Measurements from ENCODE around the gene PCSK7.
"Not testable (repeated sequence)": the region's sequence is repeated elsewhere in the genome, so short reads cannot be mapped to it uniquely, and the experiment has no call there.

The PCSK7 gene

DNA sequence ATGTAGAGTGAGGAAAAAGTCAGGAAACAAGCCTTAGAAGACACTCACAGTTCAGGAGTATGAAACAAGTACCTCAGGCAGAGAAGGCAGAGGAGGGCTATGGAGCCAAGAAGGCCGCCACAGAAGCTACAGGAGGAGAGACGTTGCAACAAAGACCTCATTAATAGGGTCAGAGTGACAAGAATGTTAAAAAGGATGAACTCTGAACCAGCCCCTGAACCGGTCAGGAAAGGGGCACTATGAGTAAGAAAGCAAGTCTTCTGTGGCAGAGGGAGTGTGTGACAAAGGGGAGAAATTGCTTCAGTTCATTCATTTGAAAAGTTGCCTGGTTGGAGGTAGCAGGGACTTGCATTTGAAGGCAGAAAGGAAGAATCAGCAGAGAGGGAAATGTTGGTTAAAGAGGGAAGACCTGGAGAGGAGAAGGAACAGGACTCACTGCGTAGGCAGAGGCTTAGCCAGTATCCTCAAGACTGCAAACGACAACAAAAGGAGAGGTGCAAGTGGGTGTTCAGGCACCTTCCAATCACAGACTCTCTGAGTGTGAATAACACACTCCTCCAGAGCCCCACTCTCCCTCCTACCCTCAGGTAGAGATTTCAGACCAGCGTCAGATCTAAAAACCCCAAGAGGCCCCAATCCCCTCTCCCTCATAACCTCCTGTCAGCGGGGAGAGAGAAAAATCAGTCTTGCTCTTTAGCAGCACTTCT, 17.3 kb downstream of the PCSK7 start:
- no peak for DNase-seq

DNA sequence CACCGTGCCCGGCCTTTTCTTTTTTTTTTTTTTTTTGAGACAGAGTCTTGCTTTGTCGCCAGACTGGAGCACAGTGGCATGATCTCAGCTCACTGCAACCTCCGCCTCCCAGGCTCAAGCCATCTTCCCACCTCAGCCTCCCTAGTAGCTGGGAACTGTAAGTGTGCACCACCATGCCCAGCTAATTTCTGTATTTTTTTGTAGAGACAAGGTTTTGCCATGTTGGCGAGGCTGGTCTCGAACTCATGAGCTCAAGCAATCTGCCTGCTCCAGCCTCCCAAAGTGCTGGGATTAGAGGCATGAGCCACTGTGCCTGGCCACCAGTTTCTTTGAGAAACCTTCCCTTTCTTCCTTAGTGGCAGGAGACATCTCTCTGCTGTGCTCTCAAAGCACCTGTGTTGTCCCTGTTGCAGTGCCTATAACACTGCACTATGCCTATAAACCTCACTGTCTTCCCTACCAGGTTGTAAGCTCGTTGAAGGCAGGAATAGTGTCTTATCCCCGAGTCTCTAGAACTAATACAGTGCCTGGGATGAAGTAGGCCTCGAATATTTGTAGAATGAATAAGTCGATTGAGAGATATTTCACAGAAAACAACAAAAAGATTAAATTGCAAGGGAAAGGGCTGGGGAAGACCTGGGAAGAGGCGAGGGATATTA, 19.0 kb downstream of the PCSK7 start:
- no peak for DNase-seq

DNA sequence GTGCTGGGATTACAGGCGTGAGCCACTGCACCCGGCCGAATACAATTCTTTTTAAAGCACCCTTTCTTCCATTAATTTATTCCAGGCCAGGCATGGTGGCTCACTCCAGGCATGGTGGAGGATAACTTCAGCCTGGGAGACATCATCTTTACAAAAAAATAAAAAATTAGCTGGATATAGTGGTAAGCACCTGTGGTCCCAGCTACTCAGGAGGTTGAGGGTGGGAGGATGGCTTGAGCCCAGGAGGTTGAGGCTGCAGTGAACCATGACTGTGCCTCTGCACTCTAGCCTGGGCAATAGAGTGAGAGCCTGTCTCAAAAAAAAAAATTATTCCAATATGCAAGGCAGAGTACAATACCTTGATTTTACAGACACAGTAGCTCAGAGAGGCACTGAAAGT, 21.3 kb downstream of the PCSK7 start:
- DNase-seq = no peak

DNA sequence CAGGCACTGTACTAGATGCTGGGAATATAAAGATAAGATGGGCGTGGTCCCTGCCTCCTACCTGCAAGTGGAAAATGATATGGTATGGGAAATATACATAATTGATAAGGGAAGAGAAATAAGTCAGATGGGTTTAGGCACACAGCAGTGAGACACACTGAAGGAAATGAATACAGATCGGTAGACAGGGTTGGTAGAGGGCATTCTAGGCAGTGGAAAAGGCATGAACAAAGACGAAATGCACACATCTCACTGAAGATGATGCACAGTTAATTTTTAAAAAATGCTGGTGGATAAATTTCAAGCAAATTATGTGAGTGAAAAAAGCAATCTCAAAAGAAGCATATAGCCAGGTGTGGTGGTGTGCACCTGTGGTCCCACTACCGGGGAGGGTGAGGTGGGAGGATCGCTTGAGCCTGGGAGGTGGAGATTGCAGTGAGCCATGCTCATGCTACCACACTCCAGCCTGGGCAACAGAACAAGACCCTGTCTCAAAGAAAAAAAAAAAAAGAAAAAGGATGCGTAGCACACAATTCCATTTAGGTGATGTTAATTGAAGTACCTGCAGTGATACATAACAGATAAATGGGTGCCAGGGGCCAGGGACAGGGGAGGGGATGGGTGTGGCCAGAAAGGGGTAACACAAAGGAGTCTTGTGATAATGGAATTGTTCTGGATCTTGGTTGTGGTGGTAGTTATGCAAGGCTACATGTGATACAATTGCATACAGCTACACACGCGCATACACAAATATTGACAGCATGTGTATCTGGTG, 22.3 kb downstream of the PCSK7 start:
- DNase-seq = not testable (repeated sequence)

DNA sequence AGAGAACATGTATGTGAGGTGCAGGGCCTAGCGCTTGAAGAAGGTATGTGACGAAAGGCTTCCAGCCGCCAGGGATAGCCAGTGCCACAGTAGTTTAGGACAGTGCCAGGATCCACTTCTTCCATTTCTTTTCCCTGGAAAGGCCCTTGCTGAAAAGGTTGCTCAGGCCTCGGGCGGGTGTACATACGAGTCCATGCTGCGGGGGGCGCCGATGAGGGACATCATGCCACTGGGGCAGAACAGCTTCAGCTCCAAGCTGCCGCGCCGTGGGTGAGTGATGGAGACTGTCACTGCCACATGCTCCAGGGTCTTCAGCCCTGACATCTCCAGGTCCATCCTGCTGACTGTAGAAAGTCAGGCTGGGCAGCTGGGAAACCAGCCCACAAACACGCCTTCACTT, 23.2 kb downstream of the PCSK7 start:
- not testable (repeated sequence) for DNase-seq

DNA sequence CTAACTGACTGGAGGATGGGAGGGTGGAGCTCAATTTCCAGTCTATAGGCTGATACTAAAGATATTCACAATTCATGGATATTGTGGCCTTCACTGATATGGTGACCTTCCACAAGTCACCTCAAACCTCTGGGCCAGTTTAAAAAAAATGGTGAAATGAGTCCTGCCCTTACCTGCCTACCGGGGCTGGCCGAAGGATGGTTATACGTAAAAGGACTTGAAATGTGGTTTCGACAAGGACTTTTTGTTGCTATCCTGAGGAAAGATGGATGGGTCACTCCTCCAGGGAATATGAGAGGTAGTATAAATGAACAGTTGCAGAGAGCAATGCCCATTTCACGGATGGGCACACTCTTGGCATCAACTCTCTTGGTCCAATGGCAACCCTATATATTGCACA, 24.4 kb downstream of the PCSK7 start:
- DNase-seq = not testable (repeated sequence)

DNA sequence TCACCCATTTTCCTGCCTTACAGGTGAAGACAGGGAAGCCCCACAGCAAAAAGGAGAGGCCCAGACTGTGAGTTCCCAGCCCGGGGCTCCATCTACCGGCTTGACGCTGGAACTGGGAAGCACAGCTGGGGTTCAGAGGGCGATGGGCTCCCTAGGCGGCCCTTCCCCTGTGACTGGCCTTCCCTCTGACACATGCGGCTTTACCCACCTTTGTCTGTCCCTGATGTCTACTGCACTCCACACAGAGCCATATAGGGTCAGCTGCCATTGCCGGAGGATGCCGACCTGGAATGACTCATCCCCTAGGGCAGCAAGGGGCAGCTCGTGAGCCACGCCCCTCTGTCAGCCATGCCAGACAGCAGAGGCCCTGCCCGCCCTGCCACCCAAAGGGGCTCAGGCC, 25.0 kb downstream of the PCSK7 start:
- DNase-seq = not testable (repeated sequence)

DNA sequence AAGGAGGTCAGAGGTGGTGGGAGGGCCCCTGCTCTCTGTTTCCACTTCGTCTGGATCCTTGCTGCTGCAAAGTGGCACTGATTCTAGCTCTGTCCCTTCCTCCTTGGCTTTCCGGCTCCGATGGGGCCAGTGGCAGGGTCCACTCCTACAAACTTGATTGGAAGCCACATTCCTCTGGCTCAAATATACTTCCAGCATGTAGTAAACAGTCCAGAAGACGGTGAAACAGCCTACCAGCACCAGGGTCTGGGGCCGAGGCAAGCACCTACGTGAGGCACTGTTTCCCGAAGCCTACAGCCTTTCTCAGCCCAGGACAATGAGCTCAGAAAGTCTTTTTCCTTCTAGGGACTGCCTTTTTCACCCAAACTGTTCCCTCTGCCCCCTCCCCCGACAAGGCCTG, 25.8 kb downstream of the PCSK7 start:
- DNase-seq = not testable (repeated sequence)

DNA sequence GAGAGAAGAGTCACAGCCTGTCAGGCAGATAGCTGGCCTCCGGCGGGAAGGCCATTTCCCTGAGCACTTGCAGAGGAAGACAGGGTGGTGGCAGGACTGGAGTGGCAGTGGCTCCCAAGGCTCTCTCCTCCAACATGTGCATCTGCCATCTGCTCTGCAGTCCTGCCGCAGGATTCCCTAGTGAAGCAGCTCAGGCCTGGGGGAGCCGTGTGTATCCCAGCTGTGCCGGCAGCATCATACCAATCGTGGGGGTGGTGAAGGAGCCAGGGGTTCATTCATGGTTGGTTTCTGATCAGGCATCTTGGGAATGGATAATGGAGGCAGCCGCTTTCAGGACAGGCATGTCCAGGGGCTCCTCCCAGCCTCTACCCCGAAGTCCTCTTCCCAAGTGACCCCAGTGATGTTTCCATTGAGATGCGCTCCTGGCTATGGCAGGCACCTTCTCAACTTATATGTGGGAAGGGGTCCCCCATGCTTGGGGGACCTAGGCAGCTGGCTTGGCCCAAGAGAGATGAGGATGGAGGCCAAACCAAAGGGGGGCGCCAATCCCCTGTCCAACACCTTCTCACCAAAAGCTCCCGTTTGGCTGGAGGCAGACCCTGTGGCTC, 26.6 kb downstream of the PCSK7 start:
- no peak for DNase-seq

DNA sequence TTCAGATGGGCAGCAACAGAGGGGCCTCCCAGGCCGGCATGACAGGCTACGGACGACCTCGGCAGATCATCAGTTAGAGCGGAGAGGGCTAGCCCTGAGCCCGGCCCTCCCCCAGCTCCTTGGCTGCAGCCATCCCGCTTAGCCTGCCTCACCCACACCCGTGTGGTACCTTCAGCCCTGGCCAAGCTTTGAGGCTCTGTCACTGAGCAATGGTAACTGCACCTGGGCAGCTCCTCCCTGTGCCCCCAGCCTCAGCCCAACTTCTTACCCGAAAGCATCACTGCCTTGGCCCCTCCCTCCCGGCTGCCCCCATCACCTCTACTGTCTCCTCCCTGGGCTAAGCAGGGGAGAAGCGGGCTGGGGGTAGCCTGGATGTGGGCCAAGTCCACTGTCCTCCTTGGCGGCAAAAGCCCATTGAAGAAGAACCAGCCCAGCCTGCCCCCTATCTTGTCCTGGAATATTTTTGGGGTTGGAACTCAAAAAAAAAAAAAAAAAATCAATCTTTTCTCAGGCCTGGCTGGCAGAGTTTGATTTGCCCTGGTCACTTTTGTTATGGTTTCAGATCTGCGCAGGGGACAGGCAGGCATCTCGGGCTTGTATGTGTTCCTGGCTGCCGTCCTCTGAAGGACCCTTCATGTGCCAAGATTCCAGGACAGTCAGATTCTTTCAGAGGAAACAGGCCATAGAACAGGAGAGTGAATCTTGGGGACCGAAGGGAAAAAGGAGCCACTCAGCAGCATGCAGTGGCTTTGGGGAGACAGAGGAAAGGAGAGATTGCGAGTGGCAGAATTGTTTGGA, 27.4 kb downstream of the PCSK7 start:
- no peak for DNase-seq

DNA sequence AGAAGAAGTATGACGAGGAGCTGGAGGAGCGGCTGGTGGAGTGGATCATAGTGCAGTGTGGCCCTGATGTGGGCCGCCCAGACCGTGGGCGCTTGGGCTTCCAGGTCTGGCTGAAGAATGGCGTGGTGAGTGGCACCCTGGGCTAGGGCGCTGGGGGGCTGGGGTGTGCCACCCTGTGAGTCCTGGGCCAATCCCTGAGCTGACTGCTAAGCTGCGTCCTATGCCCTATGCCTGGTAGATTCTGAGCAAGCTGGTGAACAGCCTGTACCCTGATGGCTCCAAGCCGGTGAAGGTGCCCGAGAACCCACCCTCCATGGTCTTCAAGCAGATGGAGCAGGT, 28.8 kb downstream of the PCSK7 start:
- DNase-seq = no peak

DNA sequence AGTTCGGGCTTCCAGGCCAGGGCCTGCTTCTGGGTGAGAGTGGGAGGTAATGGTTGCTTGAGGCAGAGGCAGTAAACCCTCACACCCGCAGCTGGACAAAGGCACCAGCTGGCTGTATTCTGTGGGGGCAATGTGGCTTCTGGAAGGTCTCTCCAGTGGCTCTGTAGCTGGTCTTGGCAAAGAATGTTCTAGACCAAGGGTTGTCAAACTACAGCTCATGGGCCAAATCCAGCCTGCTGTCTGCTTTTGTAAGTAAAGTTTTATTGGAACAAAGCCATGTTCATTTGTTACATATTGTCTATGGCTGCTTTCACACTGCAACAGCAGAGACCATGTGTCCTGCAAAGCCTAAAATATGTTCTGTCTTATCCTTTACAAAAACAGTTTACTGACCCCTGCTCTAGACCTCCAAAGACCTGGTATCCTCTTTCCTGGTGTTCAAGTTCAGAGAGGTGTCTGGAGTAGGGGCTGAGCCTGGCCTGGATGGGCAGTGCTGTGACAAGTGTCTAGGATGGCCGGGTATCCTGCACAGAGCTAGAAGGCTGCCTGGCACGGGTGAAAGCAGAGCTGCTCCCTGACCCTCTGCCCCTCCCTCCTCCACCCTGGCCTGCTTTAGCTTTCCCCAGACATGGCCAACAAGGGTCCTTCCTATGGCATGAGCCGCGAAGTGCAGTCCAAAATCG, 29.3 kb downstream of the PCSK7 start:
- no peak for DNase-seq

DNA sequence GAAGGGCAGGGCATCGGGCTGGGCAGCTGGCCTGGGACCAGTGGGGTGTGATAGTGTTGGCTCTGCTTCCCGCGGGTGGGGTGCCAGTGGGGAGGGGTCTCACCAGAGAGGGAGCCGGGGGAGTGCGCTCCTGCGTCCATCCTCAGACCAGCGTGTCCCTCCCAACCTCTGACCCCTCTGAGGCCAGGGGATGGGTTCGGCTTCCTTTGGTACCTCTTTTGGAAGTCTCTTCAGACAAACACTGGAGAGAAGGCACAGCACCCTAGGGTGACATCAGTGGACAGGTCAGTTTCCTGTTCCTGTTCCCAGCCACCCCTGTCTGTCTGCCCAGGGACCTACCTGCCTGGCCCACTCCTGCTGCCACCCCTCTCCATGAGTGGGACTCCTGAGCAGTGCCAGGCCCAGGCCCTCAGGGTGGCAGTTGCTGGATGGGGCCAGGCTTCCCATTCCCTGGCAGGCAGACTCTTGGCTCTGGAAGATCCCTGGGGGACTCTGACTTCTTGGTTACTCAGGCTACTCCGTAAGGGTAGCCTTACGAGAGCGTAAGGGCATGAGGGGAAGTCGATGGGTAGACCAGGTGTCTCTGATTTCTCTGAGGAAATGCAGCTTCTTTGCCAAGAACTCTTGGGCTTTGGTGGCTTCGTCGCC, 30.1 kb downstream of the PCSK7 start:
- DNase-seq = no peak

DNA sequence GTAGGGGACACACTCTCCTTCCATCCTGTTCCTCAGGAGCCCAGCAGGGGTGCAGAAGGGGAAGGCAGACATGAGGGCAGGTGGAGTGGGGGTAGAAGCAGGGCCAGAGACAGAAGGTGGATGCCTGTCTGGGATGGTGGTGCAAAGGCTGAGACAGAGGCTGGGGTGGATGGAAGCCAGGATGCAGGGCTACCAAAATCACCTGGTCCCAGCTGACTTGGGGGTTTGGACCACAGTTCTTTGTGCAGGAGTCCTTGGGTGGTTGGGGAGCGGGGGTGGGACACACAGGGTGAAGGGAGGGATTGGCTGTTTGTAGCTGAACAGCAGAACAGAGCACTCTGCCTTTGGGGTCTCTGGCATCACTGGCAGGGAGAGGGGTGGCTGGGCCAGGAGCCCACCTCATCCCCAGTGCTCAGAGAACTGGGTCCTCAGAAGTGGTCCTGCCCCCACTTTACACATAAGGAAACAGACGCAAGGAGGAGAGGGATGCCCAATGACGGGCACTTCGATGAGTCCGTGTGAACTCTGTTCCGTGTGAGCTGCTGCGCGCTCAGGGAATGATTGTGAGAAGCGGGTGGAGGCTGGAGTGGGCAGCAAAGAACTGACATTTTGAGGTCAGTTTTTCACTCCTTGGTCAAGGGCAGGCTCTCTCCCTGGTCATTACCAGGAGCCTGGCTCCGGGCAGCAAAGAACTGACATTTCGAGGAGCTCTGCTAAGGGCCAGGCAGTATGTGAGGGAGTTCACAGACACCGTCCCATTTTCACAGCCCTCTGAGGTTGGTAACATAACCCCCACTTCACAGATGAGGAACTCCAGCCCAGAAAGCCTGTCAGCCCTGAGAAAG, 30.8 kb downstream of the PCSK7 start:
- no peak for DNase-seq

DNA sequence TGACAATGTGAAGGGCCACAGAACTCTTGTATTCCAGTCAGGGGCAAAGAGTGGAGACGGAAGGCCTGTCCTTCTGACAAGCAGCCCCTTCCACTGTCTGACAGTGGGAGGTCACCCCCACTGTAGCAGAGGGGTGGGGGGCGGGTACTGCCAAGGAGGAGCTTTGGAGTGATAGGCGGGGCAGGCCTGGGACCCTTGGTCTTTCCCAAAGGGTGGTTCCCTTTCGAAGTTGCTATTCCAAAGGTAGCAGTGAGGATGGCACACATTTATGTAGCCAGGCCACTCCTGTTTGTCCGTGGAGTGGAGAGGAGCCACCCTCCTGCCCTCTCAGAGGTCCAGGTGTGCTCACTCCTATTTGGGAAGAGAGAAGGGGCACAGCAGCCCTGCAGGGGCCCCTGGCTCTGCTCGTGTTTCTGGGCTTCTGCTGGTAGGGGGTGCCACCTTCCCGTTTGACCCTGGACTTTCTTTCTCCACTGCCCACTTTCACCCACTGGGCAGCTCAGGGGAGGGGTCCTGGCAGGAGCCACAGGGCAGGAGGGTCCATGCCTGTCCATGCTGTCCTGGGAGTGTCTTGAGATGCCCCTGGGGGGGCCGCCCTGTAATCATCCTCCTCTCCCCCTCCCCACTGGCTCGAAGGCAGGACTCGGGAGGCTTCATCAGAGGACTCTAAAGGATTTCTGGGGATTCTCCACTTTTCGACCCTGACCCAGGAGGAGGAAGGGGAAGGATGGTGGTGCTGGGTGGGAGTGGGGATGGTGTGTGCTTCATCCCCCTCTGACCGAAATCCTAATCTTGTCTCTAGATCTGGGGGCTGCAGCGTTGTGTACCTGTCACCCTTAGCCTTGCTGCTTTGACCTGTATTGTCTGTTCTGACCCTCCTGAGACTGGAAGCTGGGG, 31.7 kb downstream of the PCSK7 start:
- DNase-seq = no peak

DNA sequence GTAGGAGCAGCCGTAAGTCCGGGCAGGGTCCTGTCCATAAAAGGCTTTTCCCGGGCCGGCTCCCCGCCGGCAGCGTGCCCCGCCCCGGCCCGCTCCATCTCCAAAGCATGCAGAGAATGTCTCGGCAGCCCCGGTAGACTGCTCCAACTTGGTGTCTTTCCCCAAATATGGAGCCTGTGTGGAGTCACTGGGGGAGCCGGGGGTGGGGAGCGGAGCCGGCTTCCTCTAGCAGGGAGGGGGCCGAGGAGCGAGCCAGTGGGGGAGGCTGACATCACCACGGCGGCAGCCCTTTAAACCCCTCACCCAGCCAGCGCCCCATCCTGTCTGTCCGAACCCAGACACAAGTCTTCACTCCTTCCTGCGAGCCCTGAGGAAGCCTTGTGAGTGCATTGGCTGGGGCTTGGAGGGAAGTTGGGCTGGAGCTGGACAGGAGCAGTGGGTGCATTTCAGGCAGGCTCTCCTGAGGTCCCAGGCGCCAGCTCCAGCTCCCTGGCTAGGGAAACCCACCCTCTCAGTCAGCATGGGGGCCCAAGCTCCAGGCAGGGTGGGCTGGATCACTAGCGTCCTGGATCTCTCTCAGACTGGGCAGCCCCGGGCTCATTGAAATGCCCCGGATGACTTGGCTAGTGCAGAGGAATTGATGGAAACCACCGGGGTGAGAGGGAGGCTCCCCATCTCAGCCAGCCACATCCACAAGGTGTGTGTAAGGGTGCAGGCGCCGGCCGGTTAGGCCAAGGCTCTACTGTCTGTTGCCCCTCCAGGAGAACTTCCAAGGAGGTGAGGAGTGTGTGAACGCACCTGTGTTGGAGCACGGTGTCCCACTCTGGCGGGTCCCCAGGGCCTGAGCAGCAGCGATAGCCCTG, 32.6 kb downstream of the PCSK7 start, which contains the start of gene TAGLN:
TAGLN (plus strand) TSS at position 318 of the 863 bp plus-strand sequence. CDS start 3,644 bp downstream, outside the sequence.
- DNase-seq = no peak

DNA sequence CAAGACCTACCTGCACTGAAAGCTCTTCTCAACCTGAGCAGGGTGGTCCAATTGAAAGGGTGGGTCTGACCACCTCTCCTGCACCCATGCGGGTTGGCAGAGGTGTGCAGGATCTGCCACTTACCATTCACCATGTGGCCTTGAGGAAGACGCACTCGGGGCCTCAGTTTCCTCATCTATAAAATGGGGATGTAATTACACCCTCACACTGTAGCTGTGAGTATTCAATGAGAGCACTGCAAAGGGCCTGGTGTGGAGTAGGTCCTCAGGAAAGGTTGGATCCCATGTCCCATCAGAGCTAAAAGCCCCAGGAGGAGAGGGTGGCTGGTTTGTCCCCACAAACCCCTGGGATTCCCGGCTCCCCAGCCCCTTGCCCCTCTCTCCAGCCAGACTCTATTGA, 33.3 kb downstream of the PCSK7 start:
- no peak for DNase-seq
